GM12878 (cell line): ENCODE measurements around the gene ITCH. TPM values are rescaled to one million over a fixed set of nuclear protein-coding genes. Genes with fewer than 3 reads are reported as not detected.

Source experiments
- ATF7 ChIP-seq: fragments of 450-650 bp; IDR thresholded peaks from 2 replicates; pipeline ENCODE4 v1.6.1; 2016; ENCODE audit warnings: low read depth, mild to moderate bottlenecking
- BACH1 ChIP-seq: fragments of 450-650 bp; IDR thresholded peaks from 2 replicates; pipeline ENCODE4 v1.6.1; 2017; ENCODE audit warnings: mild to moderate bottlenecking, borderline replicate concordance
- CBX3 ChIP-seq: fragments of 200-600 bp; sonication (generic); IDR thresholded peaks from 2 replicates; pipeline ENCODE4 v1.6.1; 2016; ENCODE audit warnings: low read depth, borderline replicate concordance
- CEBPZ ChIP-seq: fragments of 150-350 bp; IDR thresholded peaks from 2 replicates; pipeline ENCODE4 v1.6.1; 2016; ENCODE audit warnings: low read depth, low read length
- DPF2 ChIP-seq: fragments of 450-650 bp; IDR thresholded peaks from 2 replicates; pipeline ENCODE4 v1.6.1; 2017; ENCODE audit warnings: mild to moderate bottlenecking
- GATAD2B ChIP-seq: fragments of 450-650 bp; conservative IDR thresholded peaks from 2 replicates; pipeline ENCODE4 v1.6.1; 2017; ENCODE audit warnings: low read depth, mild to moderate bottlenecking, moderate library complexity
- IKZF1 ChIP-seq: fragments of 450-650 bp; conservative IDR thresholded peaks from 2 replicates; pipeline ENCODE4 v1.6.1; 2017; ENCODE audit warnings: antibody characterized with exemption, mild to moderate bottlenecking
- JUND ChIP-seq: IDR thresholded peaks from 2 replicates; pipeline ENCODE4 v1.6.1; 2012; ENCODE audit warnings: low read depth, mild to moderate bottlenecking, low read length, improper control_type of control experiment, moderate library complexity
- MEF2A ChIP-seq: IDR thresholded peaks from 2 replicates; pipeline ENCODE4 v1.6.1; 2011; ENCODE audit warnings: low read depth, mild to moderate bottlenecking, low read length, moderate library complexity; ENCODE audit not compliant: insufficient read depth
- NBN ChIP-seq: fragments of 450-650 bp; IDR thresholded peaks from 2 replicates; pipeline ENCODE4 v1.6.1; 2016
- NFXL1 ChIP-seq: fragments of 450-650 bp; IDR thresholded peaks from 2 replicates; pipeline ENCODE4 v1.6.1; 2017; ENCODE audit warnings: antibody characterized with exemption, mild to moderate bottlenecking, borderline replicate concordance
- RELB ChIP-seq: fragments of 450-650 bp; IDR thresholded peaks from 2 replicates; pipeline ENCODE4 v1.6.1; 2017; ENCODE audit warnings: low read depth, mild to moderate bottlenecking, moderate library complexity
- SKIL ChIP-seq: fragments of 450-650 bp; IDR thresholded peaks from 2 replicates; pipeline ENCODE4 v1.6.1; 2017; ENCODE audit warnings: mild to moderate bottlenecking, low read depth, inconsistent platforms; ENCODE audit not compliant: poor library complexity, severe bottlenecking
- SPI1 ChIP-seq: IDR thresholded peaks from 2 replicates; pipeline ENCODE4 v1.6.1; 2011; ENCODE audit warnings: low read depth, mild to moderate bottlenecking, low read length, moderate library complexity, borderline replicate concordance; ENCODE audit not compliant: insufficient read depth
- TAF1 ChIP-seq: IDR thresholded peaks from 2 replicates; pipeline ENCODE4 v1.6.1; 2011; ENCODE audit warnings: mild to moderate bottlenecking, low read depth, low read length, borderline replicate concordance
- YBX1 ChIP-seq: fragments of 450-650 bp; IDR thresholded peaks from 2 replicates; pipeline ENCODE4 v1.6.1; 2016; ENCODE audit warnings: antibody characterized with exemption
- ZBED1 ChIP-seq: IDR thresholded peaks from 2 replicates; pipeline ENCODE4 v1.6.1; 2016; ENCODE audit warnings: borderline replicate concordance
- ZNF24 ChIP-seq: fragments of 450-650 bp; IDR thresholded peaks from 2 replicates; pipeline ENCODE4 v1.6.1; 2017; ENCODE audit warnings: antibody characterized with exemption, mild to moderate bottlenecking
- ZNF384 ChIP-seq: IDR thresholded peaks from 2 replicates; pipeline ENCODE4 v1.6.1; 2012; ENCODE audit warnings: low read depth, mild to moderate bottlenecking, low read length, improper control_type of control experiment, borderline replicate concordance
- polyA plus RNA-seq, 11 experiments: library from polyadenylated mRNA; depleted of rRNA in 4 of 11; unstranded in 6 of 11; stranded (reverse) in 5 of 11; fragments of >200 nt; fragmentation: Nextera tagmentation in 4 of 11; fragmentation: Illumina TruSeq in 1 of 11; extraction: Ambion mirVana in 4 of 11; extraction: Trizol in 1 of 11; gene quantifications; 1 replicate in 1 of 11; 2 replicates in 10 of 11; pipeline versions ENCODE4 v1.2.1 to v1.2.3, GENCODE V29; 2011 to 2016; ENCODE audit warnings: inconsistent platforms in 2 of 11, missing spikeins in 2 of 11, low read depth in 1 of 11
- total RNA-seq, 4 experiments: library from RNA; depleted of rRNA in 3 of 4; stranded (reverse); fragments of >200 nt in 3 of 4; fragmentation: Illumina TruSeq in 1 of 4; extraction: Trizol in 1 of 4; gene quantifications; 2 replicates each; pipeline versions ENCODE4 v1.2.1 to v1.2.3, GENCODE V29; 2013 to 2021
- TF ChIP-seq, protein P1 (sequence below): fragments of 450-650 bp; IDR thresholded peaks from 2 replicates; pipeline ENCODE4 v1.6.1; 2017; ENCODE audit warnings: mild to moderate bottlenecking, moderate library complexity

ITCH gene
- total and polyA plus RNA-seq, 10 of the 15 experiments (the other 5 are each of a cell fraction or from before 2014, with no cell fraction given) = 7.5 to 46.1 (median 21.5) TPM

- TF ChIP-seq ZNF24 (0 out of 2 replicates have a peak, but pooled peaks have one; percentile 21), NFXL1 (no peak), MEF2A (peak; percentile 92), RELB (peak; percentile 51), JUND (peak; percentile 53; the same call in 1 of the 2 replicates), NBN (peak; percentile 23), ZNF384 (0 out of 2 replicates have a peak, but pooled peaks have one; percentile 23), DPF2 (peak; percentile 71), ATF7 (peak; percentile 37), CEBPZ (no peak), BACH1 (no peak), IKZF1 (peak; percentile 82), GATAD2B (0 out of 2 replicates have a peak, but pooled peaks have one; percentile 40), TAF1 (no peak), ZBED1 (no peak), SKIL (peak; percentile 61), YBX1 (no peak), SPI1 (peak; percentile 64; the same call in 1 of the 2 replicates), CBX3 (no peak)
- TF ChIP-seq, protein P1, sequence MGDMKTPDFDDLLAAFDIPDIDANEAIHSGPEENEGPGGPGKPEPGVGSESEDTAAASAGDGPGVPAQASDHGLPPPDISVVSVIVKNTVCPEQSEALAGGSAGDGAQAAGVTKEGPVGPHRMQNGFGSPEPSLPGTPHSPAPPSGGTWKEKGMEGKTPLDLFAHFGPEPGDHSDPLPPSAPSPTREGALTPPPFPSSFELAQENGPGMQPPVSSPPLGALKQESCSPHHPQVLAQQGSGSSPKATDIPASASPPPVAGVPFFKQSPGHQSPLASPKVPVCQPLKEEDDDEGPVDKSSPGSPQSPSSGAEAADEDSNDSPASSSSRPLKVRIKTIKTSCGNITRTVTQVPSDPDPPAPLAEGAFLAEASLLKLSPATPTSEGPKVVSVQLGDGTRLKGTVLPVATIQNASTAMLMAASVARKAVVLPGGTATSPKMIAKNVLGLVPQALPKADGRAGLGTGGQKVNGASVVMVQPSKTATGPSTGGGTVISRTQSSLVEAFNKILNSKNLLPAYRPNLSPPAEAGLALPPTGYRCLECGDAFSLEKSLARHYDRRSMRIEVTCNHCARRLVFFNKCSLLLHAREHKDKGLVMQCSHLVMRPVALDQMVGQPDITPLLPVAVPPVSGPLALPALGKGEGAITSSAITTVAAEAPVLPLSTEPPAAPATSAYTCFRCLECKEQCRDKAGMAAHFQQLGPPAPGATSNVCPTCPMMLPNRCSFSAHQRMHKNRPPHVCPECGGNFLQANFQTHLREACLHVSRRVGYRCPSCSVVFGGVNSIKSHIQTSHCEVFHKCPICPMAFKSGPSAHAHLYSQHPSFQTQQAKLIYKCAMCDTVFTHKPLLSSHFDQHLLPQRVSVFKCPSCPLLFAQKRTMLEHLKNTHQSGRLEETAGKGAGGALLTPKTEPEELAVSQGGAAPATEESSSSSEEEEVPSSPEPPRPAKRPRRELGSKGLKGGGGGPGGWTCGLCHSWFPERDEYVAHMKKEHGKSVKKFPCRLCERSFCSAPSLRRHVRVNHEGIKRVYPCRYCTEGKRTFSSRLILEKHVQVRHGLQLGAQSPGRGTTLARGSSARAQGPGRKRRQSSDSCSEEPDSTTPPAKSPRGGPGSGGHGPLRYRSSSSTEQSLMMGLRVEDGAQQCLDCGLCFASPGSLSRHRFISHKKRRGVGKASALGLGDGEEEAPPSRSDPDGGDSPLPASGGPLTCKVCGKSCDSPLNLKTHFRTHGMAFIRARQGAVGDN = peak; percentile 77
These were observed 52.0 kb downstream of the ITCH start (continued) for GRCh38 chr20:34415079-34415478.
